Gastrocnemius medialis (tissue), 4 donors: ENCODE data around the gene LHFPL2.

Experiments used
- POLR2A ChIP-seq, 2 donors: fragments of 450-650 bp; IDR thresholded peaks; one replicate each; pipeline ENCODE4 v1.6.1; 2017; ENCODE audit warnings: antibody characterized with exemption in 2 of 2, mild to moderate bottlenecking in 2 of 2, moderate library complexity in 2 of 2
- TF ChIP-seq, protein P1 (sequence below), 5 experiments: fragments of 450-650 bp in 3 of 5; fragments of 200-600 bp in 2 of 5; sonication (generic) in 2 of 5; IDR thresholded peaks in 4 of 5; conservative IDR thresholded peaks in 1 of 5; 1 replicate in 4 of 5; 2 replicates in 1 of 5; pipeline ENCODE4 v1.5.1; 2016 to 2019; ENCODE audit warnings: antibody characterized with exemption in 5 of 5, mild to moderate bottlenecking in 3 of 5, moderate library complexity in 3 of 5

DNA sequence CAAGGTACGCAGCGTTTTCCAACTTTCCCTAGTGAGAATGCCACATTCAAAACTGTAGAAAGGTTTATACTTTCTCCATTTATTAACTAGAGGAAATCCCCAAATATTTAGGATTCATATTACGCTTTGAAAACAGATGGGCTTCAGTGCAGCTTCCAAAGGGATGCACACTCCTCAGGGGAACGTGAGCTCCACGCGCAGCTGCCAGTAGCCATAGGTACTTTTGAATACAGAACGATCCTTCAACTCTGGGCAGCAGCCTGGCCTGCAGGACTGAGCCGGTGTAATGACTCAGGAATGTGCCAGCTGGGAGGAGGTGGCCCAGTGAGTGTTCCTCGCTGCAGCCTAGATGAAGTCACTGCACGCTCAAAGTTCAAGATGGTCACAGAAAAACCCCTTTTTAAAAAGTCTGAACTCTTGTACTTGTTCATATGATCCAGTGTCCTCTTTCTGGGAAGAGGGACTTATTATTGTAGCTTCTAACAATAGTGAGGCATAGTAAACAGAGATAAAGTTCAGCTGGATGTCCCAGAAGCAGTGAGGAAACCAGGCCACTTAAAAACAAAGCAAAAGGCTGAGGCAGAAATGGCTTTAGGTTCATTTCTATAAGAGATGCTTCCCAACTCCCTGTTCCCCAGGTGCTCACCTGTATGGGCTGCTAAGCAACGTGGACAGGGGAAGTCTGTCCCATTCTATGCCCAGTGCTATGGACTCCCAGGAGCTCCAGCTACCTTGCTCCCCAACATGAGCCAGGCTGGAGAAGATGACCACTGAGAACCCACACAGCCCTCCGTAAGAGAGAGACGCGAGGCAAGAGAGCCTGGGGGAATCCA lies 130.0 kb downstream of the LHFPL2 start:
- TF ChIP-seq, protein P1, sequence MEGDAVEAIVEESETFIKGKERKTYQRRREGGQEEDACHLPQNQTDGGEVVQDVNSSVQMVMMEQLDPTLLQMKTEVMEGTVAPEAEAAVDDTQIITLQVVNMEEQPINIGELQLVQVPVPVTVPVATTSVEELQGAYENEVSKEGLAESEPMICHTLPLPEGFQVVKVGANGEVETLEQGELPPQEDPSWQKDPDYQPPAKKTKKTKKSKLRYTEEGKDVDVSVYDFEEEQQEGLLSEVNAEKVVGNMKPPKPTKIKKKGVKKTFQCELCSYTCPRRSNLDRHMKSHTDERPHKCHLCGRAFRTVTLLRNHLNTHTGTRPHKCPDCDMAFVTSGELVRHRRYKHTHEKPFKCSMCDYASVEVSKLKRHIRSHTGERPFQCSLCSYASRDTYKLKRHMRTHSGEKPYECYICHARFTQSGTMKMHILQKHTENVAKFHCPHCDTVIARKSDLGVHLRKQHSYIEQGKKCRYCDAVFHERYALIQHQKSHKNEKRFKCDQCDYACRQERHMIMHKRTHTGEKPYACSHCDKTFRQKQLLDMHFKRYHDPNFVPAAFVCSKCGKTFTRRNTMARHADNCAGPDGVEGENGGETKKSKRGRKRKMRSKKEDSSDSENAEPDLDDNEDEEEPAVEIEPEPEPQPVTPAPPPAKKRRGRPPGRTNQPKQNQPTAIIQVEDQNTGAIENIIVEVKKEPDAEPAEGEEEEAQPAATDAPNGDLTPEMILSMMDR (IDR thresholded peaks at IDR 0.05 in 4 of 5, conservative IDR thresholded peaks at IDR 0.05 in 1 of 5), result no peak
- TF ChIP-seq POLR2A (IDR thresholded peaks at IDR 0.05), result no peak
